GM12892 (cell line): ENCODE measurements around the gene RNF123.

ENCODE experiments used
- DNase-seq: peaks from one replicate; pipeline ENCODE4 v3.0.0; 2011; ENCODE audit not compliant: insufficient read length
- FAIRE-seq: peaks from 2 replicates; lab custom pipeline; 2011; peaks lifted over from hg19 to GRCh38; lab: Jason Lieb, UNC
- POLR2A ChIP-seq: IDR thresholded peaks from 2 replicates; pipeline ENCODE4 v1.6.1; 2011; ENCODE audit warnings: low read depth, low read length, control low read depth
- POLR2AphosphoS5 ChIP-seq: IDR thresholded peaks from 2 replicates; pipeline ENCODE4 v1.6.1; 2011; ENCODE audit warnings: low read depth, low read length, control low read depth
- TAF1 ChIP-seq: IDR thresholded peaks from 2 replicates; pipeline ENCODE4 v1.6.1; 2011; ENCODE audit warnings: low read depth, mild to moderate bottlenecking, control low read depth, low read length, borderline replicate concordance

RNF123 gene

DNA sequence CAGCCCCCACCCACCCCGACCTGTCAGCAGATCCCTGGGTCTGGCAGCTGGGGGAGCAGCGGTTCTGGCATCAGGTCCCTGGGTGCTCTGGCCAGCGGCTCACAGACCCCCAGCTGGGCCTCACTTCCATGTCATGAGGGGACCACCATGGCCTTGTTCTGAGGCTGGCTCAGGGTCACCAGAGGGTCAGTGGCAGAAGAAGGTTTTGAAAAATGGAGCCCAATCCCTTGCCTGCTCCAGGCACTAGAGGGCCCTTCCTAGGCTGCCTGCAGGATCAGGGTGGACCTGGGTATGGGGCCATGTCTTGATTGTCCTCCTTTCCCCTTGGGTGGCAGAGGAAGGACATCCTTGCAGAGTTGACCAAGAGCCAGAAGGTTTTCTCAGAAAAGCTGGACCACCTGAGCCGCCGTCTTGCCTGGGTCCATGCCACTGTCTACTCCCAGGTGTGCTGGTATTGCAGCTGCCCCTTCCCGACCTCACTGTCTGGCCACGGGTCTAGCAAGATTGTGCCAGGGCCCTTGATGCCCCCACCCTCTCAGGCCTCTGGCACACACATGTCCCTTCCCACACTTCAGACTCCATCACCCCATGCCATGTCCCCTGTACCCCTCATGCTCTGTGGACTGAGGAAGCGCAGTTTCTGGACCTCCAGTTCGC, 17.2 kb downstream of the RNF123 start:
- TF ChIP-seq POLR2AphosphoS5 (no peak), POLR2A (no peak), TAF1 (no peak)
- FAIRE-seq = no peak
- no peak for DNase-seq

DNA sequence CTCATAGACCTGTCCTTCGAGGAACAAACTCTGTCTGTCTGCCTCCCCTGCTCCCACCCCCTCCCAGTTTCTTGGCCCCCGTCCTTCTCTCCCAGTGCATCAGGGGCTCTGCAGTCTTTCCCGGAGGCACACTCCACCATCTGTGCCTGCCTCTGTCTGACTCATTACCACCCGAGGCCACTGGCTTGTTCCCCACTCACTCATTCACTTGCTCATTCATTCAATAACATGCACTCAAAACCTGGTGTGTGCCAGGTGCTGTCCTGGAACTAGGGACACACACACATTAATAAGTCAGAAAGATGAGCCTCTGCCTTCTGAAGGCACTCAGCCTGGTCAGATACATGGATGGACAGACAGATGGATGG, 17.7 kb downstream of the RNF123 start:
- TF ChIP-seq POLR2A (no peak), POLR2AphosphoS5 (no peak), TAF1 (no peak)
- FAIRE-seq (no peak), DNase-seq (no peak)

DNA sequence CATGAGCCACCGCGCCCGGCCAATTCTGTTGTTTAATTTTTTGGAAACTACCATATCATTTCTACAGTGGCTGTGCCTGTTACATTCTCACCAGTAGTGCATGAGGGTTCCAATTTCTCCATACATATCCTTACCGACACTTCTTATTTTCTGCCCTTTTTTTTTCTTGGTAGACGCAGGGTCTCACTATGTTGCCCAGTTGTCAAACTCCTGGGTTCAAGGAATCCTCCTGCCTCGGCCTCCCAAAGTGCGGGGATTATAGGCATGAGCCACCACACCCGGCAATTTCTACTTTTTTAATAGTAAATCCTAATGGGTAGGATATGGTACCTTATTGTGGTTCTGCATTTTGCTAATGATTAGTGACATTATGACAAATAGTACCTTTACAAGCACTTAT, 20.5 kb downstream of the RNF123 start:
- no peak for TF ChIP-seq POLR2A
- DNase-seq (no peak), FAIRE-seq (no peak)

DNA sequence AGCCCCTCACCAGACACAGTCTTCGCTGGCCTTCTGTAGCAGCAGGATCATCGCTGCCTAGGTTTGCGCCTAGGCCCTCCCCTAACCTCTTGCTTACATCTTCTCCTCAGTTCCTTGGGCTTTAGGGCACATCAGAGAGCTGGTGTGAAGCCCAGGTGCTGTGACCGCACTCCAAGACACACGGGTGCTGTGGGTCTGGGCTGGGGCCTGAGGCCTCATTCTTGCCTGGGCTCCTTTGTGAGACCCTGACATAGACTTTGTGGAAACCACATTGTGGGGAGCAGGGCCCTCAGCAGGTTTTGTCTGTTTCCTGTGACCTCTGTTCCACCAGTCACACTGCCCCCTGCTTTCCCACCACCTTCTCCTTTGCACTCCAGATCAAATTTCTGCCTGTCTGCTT, 22.1 kb downstream of the RNF123 start:
- FAIRE-seq (no peak), DNase-seq (no peak)
- TF ChIP-seq POLR2AphosphoS5 (no peak), POLR2A (no peak), TAF1 (no peak)

DNA sequence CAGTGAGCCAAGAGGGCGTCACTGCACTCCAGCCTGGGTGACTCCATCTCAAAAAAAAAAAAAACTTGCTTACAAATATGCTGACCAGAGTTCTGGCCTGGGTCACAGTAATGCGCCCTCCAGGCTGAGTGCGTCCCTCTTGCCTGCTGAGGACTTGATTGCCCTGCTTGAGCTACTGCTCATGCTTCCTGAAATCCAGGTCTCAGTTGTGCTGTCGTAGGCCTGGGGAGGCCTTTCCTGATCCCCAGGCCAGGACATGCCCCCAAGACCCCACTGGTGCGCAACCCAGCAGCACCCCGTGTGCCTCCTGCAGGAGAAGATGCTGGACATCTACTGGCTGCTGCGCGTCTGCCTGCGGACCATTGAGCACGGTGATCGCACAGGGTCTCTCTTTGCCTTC, 22.8 kb downstream of the RNF123 start:
- FAIRE-seq = no peak
- TF ChIP-seq POLR2A (no peak), TAF1 (no peak), POLR2AphosphoS5 (no peak)
- DNase-seq = no peak

DNA sequence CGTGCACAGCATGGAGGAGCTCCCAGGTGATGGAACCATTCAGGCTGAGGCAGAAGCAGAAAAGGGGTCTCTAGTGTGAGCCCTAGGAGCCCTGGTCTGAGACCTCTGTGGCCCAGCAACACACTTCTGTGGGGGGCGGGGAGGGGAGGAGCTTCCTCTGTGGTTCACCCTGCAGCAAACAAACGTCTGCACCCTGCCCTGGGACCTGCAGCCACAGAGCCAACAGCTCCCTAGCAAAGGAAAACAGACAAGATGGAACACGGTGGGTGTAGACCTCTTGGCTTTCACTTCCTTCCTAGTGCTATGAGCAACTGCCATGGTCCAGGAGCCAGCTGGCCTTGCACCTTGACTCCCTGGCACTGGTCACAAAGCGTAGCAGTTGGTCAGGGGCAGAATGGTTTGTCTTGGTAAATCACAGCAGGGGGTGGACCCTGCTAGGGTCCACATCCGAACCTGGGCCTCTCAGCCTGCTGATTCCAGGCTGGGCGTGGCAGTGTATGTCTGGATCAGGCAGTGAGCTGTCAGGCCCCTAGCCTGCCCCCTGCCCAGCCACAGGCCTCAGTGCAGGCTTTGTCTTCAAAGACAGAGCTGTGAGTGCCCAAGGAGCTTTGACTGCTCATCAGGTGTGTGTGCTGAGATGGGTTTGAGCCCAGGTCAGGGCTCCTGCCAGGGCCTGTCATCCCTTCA, 23.4 kb downstream of the RNF123 start:
- no peak for DNase-seq
- no peak for FAIRE-seq
- TF ChIP-seq POLR2AphosphoS5 (no peak), POLR2A (0 out of 2 replicates have a peak, but pooled peaks have one; percentile 2), TAF1 (no peak)

DNA sequence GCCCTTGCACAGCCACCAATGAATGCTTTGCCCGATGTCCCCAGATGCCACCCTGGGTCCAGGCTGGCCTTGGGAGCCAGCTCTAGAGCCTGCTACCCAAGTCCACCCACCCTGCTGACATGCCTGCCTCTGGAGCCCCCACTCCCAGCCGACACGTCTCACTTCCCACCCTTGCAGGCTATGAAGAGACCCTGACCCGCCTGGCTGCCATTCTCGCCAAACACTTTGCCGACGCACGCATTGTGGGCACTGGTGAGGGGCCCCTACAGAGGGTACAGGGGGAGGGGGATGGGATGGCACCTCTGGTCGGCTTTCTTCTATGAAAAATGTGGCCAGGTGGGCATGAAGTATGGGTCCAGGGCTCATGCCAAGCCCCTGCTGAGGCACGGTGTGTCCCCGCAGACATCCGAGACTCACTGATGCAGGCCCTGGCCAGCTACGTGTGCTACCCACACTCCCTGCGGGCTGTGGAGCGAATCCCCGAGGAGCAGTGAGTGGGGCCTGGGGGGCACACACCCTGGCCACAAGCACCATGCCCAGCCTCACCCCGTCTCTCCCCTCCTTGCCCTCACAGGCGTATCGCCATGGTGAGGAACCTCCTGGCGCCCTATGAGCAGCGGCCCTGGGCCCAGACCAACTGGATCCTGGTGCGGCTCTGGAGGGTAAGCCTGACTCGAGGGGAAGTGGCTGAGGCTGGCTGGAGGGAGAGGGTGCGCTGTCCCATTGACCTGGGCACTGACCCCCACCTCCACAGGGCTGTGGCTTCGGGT, 24.2 kb downstream of the RNF123 start:
- no peak for DNase-seq
- no peak for FAIRE-seq
- TF ChIP-seq TAF1 (no peak), POLR2AphosphoS5 (no peak), POLR2A (no peak; the same call in 1 of the 2 replicates)

DNA sequence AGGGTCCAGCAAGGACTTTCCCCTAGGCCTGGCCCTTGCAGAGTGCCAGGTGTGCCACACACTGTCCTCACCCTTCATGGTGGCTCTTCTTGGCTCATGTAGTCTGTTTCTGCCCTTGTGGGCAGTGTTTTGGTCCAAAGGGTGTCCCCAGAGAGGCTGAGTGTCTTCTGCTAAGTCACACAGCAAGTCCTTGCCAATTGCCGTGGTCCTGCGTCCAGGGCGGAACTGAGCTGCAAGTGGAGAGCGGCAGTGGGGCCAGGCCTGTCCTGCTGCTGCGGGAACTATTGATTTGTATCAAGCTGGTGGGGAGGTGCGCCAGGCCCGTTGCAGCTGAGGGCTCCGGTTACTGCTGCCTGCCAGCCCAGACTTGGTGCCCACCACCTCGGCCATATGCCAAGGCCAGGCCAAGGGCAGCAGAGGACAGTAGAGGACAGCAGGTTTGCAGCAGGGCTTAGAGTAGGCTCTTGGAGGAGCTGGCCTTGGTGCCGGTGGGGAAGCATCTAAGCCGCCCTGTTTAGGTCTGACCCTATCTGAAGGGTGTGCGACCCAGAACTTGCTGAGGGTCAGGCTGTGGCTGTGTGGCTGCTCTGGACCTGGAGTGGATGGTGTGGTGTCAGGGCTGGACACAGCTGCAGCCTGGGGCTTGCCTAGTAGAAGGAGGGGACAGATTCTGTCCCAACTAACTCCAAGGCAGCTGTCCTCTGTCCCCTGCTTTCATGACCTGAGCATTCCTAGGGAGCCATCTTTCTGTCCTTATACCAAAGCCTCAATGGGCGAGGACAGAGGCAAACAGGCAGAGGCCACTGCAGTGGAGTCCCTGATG, 25.6 kb downstream of the RNF123 start:
- no peak for DNase-seq
- FAIRE-seq = no peak
- no peak for TF ChIP-seq TAF1
- peak; percentile 28; the same call in 1 of the 2 replicates for TF ChIP-seq POLR2A

DNA sequence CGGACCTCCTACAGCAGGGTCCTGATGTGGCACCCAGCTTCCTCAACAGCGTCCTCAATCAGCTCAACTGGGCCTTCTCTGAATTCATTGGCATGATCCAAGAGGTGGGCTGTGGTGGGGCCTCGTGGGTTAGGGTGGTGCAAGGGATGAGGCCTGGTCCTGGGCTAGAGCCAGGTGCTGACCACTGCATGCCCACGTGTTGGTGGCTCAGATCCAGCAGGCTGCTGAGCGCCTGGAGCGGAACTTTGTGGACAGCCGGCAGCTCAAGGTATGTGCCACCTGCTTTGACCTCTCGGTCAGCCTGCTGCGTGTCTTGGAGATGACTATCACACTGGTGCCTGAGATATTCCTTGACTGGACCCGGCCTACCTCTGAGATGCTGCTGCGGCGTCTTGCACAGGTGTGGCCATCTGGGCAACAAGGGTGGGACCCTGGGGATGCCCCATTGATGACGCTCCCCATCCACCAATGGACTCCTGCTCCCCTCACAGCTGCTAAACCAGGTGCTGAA, 26.3 kb downstream of the RNF123 start:
- FAIRE-seq (no peak), DNase-seq (no peak)
- TF ChIP-seq TAF1 = no peak
- TF ChIP-seq POLR2AphosphoS5 = no peak

DNA sequence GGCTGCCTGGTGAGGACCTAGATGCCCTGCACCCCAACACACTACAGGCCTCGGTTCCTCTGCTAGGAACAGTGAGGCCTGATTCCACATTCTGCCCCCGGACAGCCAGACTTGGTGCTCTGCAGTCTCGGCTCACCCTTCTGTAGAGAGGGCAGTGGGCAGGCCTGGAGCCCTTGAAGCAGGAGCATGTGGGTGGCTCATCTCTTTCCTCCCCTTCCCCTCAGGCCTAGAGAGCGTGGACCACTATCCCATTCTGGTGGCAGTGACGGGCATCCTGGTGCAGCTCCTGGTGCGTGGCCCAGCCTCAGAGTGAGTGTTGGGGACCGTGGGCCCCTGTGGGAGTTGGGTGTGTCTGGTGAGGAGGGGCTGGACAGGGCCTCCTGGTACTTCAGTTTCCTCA, 26.8 kb downstream of the RNF123 start:
- FAIRE-seq = no peak
- no peak for DNase-seq
- TF ChIP-seq TAF1 = no peak
- TF ChIP-seq POLR2AphosphoS5 = no peak
- no peak for TF ChIP-seq POLR2A

DNA sequence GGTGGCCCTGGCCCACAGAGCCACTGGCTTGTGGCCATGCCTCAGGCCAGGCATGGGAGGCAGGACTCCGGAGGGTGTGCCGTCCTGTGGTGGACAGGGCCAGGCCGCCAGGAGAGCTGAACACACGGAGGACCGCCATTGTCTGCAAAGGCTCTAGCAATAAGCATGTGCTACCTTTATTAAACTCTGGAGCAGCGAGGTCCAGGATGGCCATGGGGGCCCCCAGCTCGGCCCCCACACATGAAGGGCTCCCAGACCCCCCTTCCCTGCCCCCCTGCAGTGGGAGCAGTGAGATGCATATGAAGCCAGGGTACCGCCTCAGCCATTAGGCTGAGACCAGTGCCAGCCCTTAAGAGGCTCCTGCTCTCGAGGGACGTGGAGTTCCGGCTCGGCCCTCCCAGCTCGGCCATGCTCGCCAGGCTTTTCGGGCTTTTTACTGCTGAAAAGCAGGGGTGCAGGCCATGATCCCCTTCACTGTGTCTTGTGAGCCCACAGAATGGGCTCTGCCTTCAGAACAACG, 27.4 kb downstream of the RNF123 start:
- TF ChIP-seq POLR2AphosphoS5 (no peak; the same call in 1 of the 2 replicates), POLR2A (no peak), TAF1 (no peak)
- no peak for DNase-seq
- FAIRE-seq = no peak

DNA sequence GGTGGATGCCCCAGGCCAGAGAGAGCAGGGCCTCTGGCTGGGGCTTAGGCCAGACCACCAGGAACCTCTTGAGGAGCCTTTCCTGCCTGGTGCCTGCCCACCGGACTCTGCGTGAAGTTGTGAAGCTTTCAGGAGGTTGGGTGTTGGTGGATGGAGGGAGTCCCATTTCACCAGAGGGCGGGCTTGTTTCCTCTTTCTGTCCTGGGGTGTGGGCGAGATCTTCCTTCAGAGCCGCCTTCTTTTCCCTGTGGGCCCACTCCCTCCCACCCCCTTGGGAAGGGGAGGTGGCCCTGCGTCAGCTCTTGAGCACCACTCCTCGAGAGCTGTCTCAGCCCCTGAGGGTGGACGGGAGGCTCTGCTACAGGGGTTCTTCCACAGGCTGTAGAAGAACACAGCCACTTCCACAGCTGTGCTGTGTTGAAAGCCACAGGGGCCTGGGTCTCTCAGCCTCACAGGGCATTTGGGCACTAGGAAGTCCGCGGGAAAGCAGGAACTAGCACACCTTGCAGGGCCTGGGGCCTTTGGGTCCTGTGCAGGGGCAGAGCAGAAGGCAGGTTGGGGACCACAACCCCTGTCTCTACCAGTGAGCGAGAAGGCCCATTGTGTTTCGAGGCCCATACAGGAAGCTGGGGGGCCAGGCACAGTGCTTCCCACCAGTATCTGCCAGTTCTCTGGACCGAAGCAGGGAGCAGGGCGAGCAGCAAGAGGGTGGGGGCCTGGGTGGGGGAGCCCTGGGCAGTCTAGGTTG, 28.0 kb downstream of the RNF123 start:
- FAIRE-seq (no peak), DNase-seq (no peak)

More for the DNA sequence above, 28.0 kb downstream of the RNF123 start:
- no peak; the same call in none of the 2 replicates for TF ChIP-seq POLR2AphosphoS5
- TF ChIP-seq TAF1 = no peak
- no peak; the same call in 1 of the 2 replicates for TF ChIP-seq POLR2A
